ENCODE data around the gene SEC11A. TPM values are rescaled to one million over a fixed set of nuclear protein-coding genes. Genes with fewer than 3 reads are reported as not detected.
A peak's percentile ranks its signal among the peaks of the same experiment; 100 is the strongest.
"Not testable (repeated sequence)": the region's sequence is repeated elsewhere in the genome, so short reads cannot be mapped to it uniquely, and the experiment has no call there.

Gene SEC11A
- total RNA-seq, 1 donor from 2014 or later: 197 TPM

- no peak for DNase-seq (ENCODE audit: low spot score)
Measured at GRCh38 chr15:84737005-84737404, 21.1 kb upstream of the SEC11A start.

DNA sequence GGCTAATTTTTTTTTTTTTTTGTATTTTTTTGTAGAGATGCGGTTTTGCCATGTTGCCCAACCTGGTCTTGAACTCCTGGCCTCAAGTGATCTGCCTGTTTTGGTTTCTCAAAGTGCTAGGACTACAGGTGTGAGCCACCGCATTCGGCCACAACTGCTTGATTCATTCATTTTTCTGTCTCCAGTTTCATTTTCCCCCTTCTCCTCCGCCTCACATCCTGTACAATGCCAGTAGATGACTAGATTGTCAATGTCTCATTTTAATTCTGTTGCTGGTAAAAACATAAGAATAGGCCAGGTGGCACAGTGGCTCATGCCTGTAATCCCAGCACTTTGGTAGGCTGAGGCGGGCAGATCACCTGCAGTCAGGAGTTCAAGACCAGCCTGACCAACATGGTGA, 20.4 kb upstream of the SEC11A start:
- DNase-seq (ENCODE audit: low spot score): no peak

GRCh38 chr15:84735480-84736061, 19.6 kb upstream of the SEC11A start:
- peak; percentile 55 for DNase-seq (ENCODE audit: low spot score)

- DNase-seq (ENCODE audit: low spot score): peak; percentile 67
Measured at GRCh38 chr15:84734794-84735479, 19.0 kb upstream of the SEC11A start.

DNA sequence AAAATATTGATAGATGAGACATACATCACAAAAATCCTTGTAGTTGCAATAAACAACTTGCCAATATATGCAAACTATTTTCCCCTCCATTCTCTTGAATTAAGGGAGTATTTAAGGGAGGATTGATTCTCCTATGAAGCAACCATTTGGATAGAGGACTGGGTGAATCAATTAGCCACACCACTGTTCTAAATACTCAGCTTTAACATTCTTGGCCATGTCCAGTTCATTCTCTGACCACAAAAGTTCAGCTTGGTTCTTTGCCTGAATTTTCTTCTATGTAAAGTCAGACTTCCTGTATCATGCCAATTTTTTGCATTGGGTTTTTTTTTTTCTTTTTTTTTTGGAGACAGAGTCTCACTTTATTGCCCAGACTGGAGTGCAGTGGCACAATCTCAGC, 15.8 kb upstream of the SEC11A start:
- DNase-seq (ENCODE audit: low spot score): no peak

DNA sequence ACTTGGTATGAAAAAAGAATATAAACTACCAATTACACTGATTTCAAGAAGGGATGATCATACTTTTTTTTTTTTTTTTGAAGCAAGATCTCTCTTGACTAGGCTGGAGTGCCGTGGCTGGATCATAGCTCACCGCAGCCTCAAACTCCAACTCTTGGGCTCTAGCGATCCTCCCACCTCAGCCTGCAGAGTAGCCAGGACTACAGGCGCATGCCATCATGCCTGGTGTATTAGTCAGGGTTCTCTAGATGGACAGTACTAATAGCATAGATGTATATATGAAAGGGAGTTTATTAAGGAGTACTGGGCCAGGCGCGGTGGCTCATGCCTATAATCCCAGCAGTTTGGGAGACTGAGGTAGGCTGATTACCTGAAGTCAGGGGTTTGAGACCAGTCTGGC, 11.5 kb upstream of the SEC11A start:
- no peak for DNase-seq (ENCODE audit: low spot score)

DNA sequence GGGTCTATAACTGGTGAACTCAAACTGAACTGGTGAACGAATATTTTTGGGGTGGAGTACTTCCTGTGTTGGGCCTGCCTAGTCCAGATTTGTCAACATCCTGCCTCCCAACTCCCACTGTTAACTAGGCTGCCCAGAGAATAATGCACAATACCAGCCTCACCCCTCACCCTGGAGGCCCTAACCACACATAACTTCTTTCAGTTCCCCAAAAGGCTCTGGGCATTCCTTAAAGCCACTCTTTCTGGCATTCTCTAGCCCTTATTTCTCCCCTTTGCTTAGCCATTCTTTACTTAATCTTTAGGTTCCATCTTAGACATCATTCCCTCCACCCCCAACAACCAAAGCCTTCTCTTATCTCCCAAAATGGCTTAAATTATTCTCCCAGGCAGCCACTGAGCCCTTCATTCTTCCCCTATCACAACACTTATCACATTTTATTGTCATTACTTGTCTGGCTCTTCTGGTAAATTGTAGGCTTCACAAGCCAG, 9.1 kb upstream of the SEC11A start:
- DNase-seq (ENCODE audit: low spot score): peak; percentile 42

DNA sequence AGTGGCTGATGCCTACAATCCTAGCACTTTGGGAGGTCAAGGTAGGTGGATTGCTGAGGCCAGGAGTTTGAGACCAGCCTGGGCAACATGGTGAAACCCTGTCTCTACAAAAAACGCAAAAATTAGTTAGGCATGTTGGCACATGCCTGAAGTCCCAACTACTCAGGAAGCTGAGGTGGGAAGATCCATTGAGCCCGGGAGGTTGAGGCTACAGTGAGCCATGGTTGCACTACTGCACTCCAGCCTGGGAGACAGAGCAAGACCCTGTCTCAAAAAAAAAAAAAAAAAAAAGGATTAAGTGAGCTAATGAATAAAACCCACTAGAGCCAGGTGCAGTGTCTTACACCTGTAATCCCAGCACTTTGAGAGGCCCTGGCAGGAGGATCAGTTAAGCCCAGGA, 6.7 kb upstream of the SEC11A start:
- no peak for DNase-seq (ENCODE audit: low spot score)

DNA sequence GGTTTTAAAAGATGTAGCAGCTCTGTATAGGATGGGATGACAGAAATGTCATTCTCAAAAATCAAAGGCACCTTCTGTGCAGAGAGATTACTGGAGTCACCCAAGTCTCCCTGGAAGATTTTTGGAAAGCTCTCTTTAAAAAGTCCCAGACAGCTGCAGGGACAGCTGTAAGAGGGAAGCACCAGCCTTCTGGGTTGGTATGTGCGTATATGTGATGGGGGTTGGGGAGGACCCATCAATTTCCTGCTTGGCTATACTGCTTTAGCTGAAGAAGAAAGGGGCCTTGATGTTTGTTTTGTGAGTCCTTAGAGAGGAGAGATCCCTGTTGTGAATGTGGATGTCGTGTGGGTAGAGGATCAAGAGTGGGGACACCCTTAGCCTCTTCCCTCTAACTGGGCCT, 5.4 kb upstream of the SEC11A start:
- DNase-seq (ENCODE audit: low spot score): no peak

DNA sequence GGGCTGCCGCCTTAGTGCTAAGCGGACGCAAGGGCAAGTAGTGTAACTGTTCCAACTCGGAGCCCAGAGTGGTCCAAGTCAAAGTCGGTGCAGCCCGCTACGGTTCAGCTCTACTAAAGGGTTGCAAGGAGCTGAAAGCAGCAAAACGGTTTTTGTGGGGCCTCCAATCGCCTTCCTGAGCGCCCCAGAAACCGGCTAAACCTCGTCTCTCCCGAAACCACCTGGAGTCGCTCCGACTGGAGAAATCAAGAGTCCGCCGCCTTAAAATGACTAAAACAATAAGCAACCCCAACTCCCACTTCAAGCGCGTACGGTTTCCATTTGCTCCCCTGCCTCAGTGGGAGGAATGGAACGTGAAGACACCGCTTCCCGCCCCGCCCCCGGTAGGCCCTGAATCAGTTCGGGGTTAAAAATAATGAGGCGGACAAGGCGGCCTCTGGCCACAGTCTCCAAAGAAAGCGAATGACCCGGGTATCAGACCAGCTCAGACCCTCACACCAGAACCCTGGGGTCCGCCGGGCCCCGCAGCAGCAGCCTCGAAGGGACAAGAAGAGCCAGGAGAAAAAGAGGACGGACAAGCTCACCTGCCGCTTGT, 401 bp downstream of the SEC11A start:
- DNase-seq (ENCODE audit: low spot score): peak; percentile 42

- no peak for DNase-seq (ENCODE audit: low spot score)
Measured at GRCh38 chr15:84714821-84715220, 1.1 kb downstream of the SEC11A start.

DNA sequence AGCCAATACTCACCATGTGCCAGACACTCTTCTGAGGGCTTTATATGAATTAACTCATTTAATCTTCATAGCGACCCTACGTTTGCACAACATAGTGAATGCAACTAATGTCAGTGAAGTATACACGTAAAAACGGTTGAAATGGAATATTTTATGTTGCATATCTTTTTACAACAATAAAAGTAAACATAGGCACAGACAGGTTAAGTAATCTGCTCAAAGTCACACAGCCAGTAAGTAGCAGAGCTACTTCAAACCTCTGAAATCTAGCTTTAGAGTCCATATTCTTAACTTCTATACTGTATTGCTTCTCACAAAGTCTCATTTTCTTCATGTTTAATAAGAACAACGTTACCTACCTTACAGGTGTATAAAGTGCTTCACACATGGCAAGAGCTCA, 1.6 kb downstream of the SEC11A start:
- DNase-seq (ENCODE audit: low spot score): no peak

- no peak for DNase-seq (ENCODE audit: low spot score)
Measured at GRCh38 chr15:84703808-84704207, 12.1 kb downstream of the SEC11A start.

DNA sequence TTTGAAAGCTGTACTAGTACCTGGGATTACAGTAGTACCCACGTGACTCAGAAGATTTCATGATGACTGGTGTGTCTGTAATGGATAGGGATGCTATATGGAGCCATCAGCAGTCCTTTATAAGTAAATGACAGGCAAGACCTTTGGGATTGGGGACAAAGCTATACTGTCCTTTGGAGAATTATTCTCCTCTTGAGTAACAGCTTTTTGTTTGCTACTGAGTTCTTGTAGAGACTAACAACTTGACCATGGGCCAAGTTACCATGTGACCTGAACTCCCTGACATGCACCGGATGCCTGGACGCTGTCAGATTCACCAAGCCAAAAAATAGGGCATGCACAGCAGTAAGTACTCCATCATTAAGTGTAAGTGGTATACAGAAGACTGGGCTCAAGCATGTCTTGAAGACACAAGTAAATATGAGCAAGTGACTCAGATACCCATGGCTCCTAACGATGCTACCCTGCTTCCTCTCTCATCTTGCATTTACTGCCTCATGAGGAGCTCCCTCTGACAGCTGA, 12.9 kb downstream of the SEC11A start:
- DNase-seq (ENCODE audit: low spot score): peak; percentile 22

DNA sequence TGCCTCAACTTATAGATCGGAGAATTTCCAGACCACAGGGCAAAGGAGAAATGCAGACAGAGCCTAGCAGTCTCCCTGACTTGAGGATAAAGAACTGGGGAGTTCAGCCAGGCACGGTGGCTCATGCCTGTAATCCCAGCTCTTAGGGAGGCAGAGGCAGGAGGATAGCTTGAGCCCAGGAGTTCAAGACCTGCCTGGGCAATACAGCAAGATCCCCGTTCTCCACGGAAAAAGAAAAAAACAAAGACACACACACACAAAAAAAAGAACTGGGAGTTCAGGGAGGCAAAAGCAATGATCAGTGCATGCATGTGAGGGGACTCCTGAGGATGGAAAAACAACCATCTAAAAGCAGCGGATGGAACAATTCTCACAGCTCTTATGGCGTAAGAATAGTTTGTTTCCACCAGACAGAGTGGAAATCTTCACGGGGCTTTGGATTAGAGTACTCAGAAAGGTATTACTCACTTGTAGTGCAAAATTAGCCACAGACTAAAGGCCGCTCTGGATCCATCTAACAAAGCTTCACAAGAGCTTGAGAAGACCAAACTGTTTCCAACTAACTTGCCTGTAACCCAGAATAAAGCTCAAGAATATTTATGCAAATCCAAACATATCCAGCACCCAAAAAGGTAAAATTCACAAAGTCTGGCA, 16.3 kb downstream of the SEC11A start:
- no peak for DNase-seq (ENCODE audit: low spot score)

GRCh38 chr15:84697236-84697990, 18.5 kb downstream of the SEC11A start:
- no peak for DNase-seq (ENCODE audit: low spot score)

- no peak for DNase-seq (ENCODE audit: low spot score)
Measured at GRCh38 chr15:84696757-84697156, 19.2 kb downstream of the SEC11A start.

GRCh38 chr15:84690342-84690741, 25.6 kb downstream of the SEC11A start:
- DNase-seq (ENCODE audit: low spot score): no peak

GRCh38 chr15:84689858-84690257, 26.1 kb downstream of the SEC11A start:
- DNase-seq (ENCODE audit: low spot score): no peak

- not testable (repeated sequence) for DNase-seq (ENCODE audit: low spot score)
Measured at GRCh38 chr15:84686446-84686845, 29.5 kb downstream of the SEC11A start.

DNA sequence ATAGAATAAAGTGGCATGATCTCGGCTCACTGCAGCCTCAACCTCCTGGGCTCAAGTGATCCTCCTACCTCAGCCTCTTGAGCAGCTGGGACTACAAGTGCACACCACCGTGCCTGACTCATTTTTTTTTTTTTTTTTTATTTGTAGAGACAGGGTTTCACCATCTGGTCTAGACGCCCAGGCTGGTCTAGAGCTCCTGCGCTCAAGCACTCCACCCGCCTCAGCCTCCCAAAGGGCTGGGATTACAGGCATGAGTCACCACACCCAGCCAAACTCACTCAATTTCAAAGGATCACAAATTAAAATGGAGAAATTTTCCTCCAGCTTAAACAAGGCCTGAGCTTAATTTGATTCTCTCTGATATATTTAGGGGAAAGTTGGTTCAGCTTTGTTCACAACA, 30.6 kb downstream of the SEC11A start:
- DNase-seq (ENCODE audit: low spot score): peak; percentile 50

DNA sequence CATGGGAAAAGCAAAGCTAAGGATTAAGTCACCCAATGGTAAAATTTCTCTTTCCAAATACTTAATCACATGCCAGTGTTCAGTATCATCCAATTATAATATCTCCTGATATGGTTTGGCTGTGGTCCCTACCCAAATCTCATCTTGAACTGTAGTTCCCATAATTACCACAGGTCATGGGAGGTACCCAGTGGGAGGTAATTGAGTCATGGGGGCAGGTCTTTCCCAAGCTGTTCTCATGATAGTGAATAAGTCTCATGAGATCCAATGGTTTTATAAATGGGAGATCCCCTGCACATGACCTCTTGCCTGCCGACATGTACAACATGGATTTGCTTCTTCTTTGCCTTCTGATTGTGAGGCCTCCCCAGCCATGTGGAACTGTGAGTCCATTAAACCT, 31.8 kb downstream of the SEC11A start:
- DNase-seq (ENCODE audit: low spot score): no peak
